PC-9 (cell line): ENCODE results near the gene METTL15.

Experiments
- CTCF ChIP-seq: fragments of 200-600 bp; sonication (generic); conservative IDR thresholded peaks from 2 replicates; pipeline ENCODE4 v1.6.1; 2017; ENCODE audit warnings: mixed run types, antibody characterized with exemption, mild to moderate bottlenecking, moderate library complexity
- EZH2 ChIP-seq: fragments of 200-600 bp; sonication (generic); IDR thresholded peaks from 2 replicates; pipeline ENCODE4 v1.8.0; 2017; ENCODE audit warnings: antibody characterized with exemption, low read depth

GRCh38 chr11:28077521-28077920 lies 30.7 kb upstream of the METTL15 start:
- TF ChIP-seq CTCF = no peak
- TF ChIP-seq EZH2 = no peak
